GM21528 (cell line): ENCODE results near the gene CLASP1.
"Not testable (repeated sequence)": the region's sequence is repeated elsewhere in the genome, so short reads cannot be mapped to it uniquely, and the experiment has no call there.

Source experiments
- ATAC-seq: cut with Tn5 transposase; IDR thresholded peaks from one replicate; pipeline ENCODE4 v1.9.1; 2021; ENCODE audit warnings: mild to moderate bottlenecking, moderate library complexity; ENCODE audit not compliant: unreplicated experiment, low FRiP score

Gene CLASP1

GRCh38 chr2:121359716-121360565, 289.3 kb downstream of the CLASP1 start:
- ATAC-seq = no peak

- no peak for ATAC-seq
Observed at GRCh38 chr2:121359170-121359569, 290.1 kb downstream of the CLASP1 start.

GRCh38 chr2:121358291-121358690, 291.0 kb downstream of the CLASP1 start:
- ATAC-seq = no peak

- ATAC-seq = no peak
Observed at GRCh38 chr2:121356058-121356640, 293.1 kb downstream of the CLASP1 start.

- ATAC-seq = no peak
Observed at GRCh38 chr2:121355488-121355887, 293.8 kb downstream of the CLASP1 start.

- no peak for ATAC-seq
Observed at GRCh38 chr2:121351521-121352318, 297.5 kb downstream of the CLASP1 start.

- no peak for ATAC-seq
Observed at GRCh38 chr2:121350890-121351289, 298.4 kb downstream of the CLASP1 start.

- no peak for ATAC-seq
Observed at GRCh38 chr2:121350402-121350775, 298.9 kb downstream of the CLASP1 start.

- no peak for ATAC-seq
Observed at GRCh38 chr2:121349721-121350401, 299.4 kb downstream of the CLASP1 start.

GRCh38 chr2:121348128-121348740, 301.0 kb downstream of the CLASP1 start:
- no peak for ATAC-seq

- no peak for ATAC-seq
Observed at GRCh38 chr2:121346859-121347258, 302.4 kb downstream of the CLASP1 start.

GRCh38 chr2:121346407-121346806, 302.9 kb downstream of the CLASP1 start:
- ATAC-seq = no peak

GRCh38 chr2:121345887-121346286, 303.4 kb downstream of the CLASP1 start:
- no peak for ATAC-seq

- no peak for ATAC-seq
Observed at GRCh38 chr2:121345101-121345500, 304.2 kb downstream of the CLASP1 start.

- not testable (repeated sequence) for ATAC-seq
Observed at GRCh38 chr2:121343828-121344399, 305.3 kb downstream of the CLASP1 start.

- ATAC-seq = no peak
Observed at GRCh38 chr2:121343191-121343590, 306.1 kb downstream of the CLASP1 start.

- no peak for ATAC-seq
Observed at GRCh38 chr2:121342751-121343150, 306.5 kb downstream of the CLASP1 start.

GRCh38 chr2:121340926-121341325, 308.3 kb downstream of the CLASP1 start:
- no peak for ATAC-seq

- no peak for ATAC-seq
Observed at GRCh38 chr2:121338281-121338680, 311.0 kb downstream of the CLASP1 start.
